IMR-90 (cell line): Measurements from ENCODE around the gene UBA52.

Experiments used
- MXI1 ChIP-seq: IDR thresholded peaks from 2 replicates; pipeline ENCODE4 v1.6.1; 2012; ENCODE audit warnings: low read depth, mild to moderate bottlenecking, low read length, moderate library complexity, borderline replicate concordance
- RFX5 ChIP-seq: IDR thresholded peaks from 2 replicates; pipeline ENCODE4 v1.8.0; 2012; ENCODE audit warnings: low read depth, mild to moderate bottlenecking, low read length, moderate library complexity
- TF ChIP-seq, protein P1 (sequence below): conservative IDR thresholded peaks from 2 replicates; pipeline ENCODE4 v1.5.1; 2012; ENCODE audit warnings: mild to moderate bottlenecking, low read depth, low read length, improper control_type of control experiment

DNA sequence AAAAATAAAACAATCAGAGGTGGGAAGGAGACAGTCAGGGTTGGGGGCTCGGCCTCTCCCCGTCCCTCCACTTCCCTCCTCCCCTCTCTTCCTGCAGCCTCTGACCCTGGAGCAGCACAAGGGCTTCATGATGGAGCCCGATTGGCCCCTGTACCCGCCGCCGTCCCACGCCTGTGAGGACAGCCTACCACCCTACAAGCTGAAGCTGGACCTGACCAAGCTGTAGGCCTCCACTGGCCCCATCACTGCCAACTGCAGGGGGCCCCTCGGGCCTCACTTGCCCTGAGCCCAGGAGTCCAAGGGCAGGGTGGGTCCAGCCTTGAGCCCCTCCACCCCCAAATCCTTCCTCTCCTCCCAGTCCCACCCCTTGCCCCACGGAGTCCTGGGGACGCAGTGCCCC is 48.7 kb downstream of the UBA52 start:
- TF ChIP-seq MXI1 (no peak), RFX5 (no peak)
- TF ChIP-seq, protein P1, sequence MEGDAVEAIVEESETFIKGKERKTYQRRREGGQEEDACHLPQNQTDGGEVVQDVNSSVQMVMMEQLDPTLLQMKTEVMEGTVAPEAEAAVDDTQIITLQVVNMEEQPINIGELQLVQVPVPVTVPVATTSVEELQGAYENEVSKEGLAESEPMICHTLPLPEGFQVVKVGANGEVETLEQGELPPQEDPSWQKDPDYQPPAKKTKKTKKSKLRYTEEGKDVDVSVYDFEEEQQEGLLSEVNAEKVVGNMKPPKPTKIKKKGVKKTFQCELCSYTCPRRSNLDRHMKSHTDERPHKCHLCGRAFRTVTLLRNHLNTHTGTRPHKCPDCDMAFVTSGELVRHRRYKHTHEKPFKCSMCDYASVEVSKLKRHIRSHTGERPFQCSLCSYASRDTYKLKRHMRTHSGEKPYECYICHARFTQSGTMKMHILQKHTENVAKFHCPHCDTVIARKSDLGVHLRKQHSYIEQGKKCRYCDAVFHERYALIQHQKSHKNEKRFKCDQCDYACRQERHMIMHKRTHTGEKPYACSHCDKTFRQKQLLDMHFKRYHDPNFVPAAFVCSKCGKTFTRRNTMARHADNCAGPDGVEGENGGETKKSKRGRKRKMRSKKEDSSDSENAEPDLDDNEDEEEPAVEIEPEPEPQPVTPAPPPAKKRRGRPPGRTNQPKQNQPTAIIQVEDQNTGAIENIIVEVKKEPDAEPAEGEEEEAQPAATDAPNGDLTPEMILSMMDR, result no peak
